Measurements from ENCODE around the gene ABCA7.
A peak's percentile ranks its signal among the peaks of the same experiment; 100 is the strongest.

ABCA7 gene

DNA sequence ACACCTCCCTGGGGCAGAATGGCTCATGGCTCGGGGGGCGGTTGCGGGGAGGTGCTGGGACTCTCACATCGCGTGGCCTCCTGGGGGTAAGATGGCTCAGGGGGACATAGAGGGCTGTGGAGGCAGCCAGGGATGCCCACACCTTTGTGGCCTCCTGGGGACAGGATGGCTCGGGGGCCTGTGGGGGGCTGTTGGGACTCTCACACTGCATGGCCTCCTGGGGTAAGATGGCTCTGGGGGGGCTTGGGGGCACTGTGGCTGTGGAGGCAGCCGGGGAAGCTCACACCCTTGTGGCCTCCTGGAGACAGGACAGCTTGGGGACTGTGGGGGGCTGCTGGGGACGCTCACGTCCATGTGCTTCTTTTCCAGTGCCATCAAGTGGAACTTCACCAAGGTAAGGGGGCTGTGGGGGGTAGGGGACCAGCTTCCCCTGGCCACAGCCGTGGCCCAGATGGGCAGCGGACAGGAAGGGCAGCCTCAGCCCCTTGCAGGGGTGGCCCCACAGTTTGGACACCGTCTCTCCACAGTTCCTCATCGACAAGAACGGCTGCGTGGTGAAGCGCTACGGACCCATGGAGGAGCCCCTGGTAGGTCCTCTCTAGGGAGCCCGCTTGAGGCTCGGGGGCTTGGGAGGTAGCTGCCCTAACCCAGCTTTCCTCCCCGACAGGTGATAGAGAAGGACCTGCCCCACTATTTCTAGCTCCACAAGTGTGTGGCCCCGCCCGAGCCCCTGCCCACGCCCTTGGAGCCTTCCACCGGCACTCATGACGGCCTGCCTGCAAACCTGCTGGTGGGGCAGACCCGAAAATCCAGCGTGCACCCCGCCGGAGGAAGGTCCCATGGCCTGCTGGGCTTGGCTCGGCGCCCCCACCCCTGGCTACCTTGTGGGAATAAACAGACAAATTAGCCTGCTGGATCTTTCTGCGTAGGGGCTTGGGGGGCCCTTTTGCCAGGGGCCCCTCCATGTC, 66.2 kb downstream of the ABCA7 start:
- no peaks in the 10 kb centered on the region for H3K9me3 Mint-ChIP-seq
- no peak overlapping the region for H3K27ac Mint-ChIP-seq
- peaks cover 17% of the 10 kb centered on the region for H3K4me1 Mint-ChIP-seq (ENCODE audit: low read depth)
- H3K4me3 Mint-ChIP-seq = peak overlapping the region; percentile 50
- H3K36me3 Mint-ChIP-seq (ENCODE audit: low read depth) = peaks cover 7% of the 10 kb centered on the region
- no peaks in the 10 kb centered on the region for H3K27me3 Mint-ChIP-seq (ENCODE audit: low read depth)

DNA sequence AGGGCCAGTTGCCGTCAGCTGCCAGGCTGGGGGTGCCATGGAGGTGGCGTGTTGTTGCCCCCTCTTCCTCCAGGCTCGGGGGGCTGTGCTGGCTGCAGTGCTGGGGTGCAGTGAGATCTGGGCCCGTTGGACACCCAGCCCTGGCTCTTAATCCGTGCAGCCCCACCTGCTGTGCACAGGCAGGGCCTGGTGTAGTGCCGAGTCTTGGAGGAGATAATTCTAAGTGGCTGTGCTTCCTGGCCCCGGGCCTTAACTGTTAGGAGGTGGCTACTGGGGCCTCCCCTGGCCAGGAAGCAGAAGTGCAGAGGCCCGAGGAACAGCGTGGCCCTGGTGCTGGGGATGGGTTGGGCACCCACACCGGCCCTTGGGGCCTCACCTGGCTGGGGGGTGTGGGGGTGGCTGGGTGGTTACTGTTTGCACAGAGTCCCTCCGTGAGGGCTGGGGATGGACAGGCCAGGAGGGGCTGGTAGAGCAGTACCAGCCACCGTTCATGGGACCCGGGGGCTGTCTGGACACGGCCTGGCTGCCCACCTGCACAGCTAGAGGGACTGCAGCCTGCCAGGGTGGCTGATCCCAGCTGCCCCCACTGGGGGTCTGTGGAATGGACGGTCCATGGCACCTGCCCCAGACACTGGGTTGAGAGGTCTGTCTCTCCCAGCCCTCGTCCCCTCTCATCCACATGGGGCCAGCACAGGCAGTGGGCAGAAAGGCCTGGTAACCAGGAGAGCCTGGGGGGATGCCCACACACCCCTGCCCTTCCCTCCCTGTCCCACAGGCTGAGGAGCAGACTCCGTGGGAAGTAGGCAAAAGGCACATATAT, 67.1 kb downstream of the ABCA7 start:
- Mint-ChIP-seq H3K4me3 (peak overlapping the region; percentile 37), H3K4me1 (ENCODE audit: low read depth) (peaks cover 9% of the 10 kb centered on the region), H3K9me3 (no peaks in the 10 kb centered on the region), H3K27me3 (ENCODE audit: low read depth) (no peaks in the 10 kb centered on the region), H3K36me3 (ENCODE audit: low read depth) (peaks cover 7% of the 10 kb centered on the region), H3K27ac (peak overlapping the region; percentile 41)

DNA sequence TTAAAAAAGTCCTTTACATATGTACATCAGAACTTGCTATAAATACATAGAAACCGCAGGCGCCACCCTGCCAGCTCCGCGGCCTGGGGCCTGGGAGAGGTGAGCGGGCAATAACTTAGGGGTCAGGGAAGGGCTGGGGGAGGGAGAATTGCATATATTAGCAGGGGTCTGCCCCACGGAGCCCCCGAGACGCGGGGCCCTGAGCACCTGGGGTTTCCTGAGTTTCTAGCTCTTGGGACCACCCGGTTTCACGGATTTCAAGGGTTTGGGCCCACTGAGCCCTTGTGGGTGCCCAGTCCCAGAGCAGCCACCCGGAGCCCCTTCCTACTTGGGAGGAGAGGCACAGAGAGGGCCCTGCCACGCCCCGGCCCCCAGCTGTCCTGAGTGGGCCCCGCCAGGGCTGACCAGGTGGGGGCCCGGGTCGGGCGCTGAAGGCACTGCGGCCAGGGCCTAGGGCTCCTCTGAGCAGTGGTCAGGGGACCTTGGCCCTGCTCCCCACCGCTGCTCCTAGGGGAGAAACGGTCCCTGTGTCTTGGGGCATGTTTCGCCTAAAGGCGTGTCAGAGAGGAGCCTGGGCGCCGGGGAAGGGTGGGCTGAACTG, 67.9 kb downstream of the ABCA7 start:
- H3K27me3 Mint-ChIP-seq (ENCODE audit: low read depth) = no peaks in the 10 kb centered on the region
- H3K36me3 Mint-ChIP-seq (ENCODE audit: low read depth) = peaks cover 8% of the 10 kb centered on the region
- H3K27ac Mint-ChIP-seq = no peak overlapping the region
- no peak overlapping the region for H3K4me3 Mint-ChIP-seq
- peaks cover 6% of the 10 kb centered on the region for H3K4me1 Mint-ChIP-seq (ENCODE audit: low read depth)
- no peaks in the 10 kb centered on the region for H3K9me3 Mint-ChIP-seq

- Mint-ChIP-seq H3K27me3 (ENCODE audit: low read depth) (no peaks in the 10 kb centered on the region), H3K4me1 (ENCODE audit: low read depth) (peaks cover 3% of the 10 kb centered on the region), H3K36me3 (ENCODE audit: low read depth) (peaks cover 8% of the 10 kb centered on the region), H3K4me3 (no peak overlapping the region), H3K27ac (no peak overlapping the region), H3K9me3 (no peaks in the 10 kb centered on the region)
These were observed 68.6 kb downstream of the ABCA7 start for GRCh38 chr19:1108291-1109031.

DNA sequence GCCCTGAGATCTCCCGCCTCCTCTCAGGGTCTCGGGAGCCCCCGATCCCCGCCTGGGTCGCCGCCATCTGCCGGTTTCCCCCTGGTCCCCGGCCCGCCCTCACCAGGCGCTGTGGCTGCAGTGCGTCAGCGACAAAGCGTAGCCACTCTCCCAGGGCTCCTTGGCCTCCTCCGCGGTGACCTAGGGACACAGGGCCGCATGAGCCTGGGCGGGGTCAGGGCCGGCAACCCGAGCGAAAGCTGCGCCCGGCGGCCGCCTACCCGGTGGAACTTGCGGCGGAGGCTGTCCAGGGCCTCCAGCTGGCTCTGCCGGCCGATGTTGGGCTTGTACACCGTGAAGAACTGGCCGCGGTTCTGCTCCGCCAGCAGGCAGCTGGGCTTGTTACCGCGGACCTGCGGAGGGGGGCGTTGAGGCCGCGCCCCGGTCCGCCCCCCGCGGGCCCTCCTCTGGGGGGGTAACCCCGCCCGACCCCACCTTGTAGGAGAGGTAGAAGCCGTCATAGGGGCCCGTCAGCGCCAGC, 69.2 kb downstream of the ABCA7 start:
- Mint-ChIP-seq H3K4me3 (no peak overlapping the region), H3K27ac (no peak overlapping the region), H3K9me3 (no peaks in the 10 kb centered on the region), H3K4me1 (ENCODE audit: low read depth) (peaks cover 2% of the 10 kb centered on the region), H3K27me3 (ENCODE audit: low read depth) (no peaks in the 10 kb centered on the region), H3K36me3 (ENCODE audit: low read depth) (peaks cover 8% of the 10 kb centered on the region)

- H3K4me1 Mint-ChIP-seq (ENCODE audit: low read depth) = peaks cover 2% of the 10 kb centered on the region
- H3K27ac Mint-ChIP-seq = no peak overlapping the region
- H3K27me3 Mint-ChIP-seq (ENCODE audit: low read depth) = no peaks in the 10 kb centered on the region
- no peaks in the 10 kb centered on the region for H3K9me3 Mint-ChIP-seq
- H3K36me3 Mint-ChIP-seq (ENCODE audit: low read depth) = peaks cover 8% of the 10 kb centered on the region
- H3K4me3 Mint-ChIP-seq = no peak overlapping the region
These were observed 70.1 kb downstream of the ABCA7 start for GRCh38 chr19:1109697-1110671.

- Mint-ChIP-seq H3K9me3 (no peaks in the 10 kb centered on the region), H3K27ac (no peak overlapping the region), H3K4me1 (ENCODE audit: low read depth) (peaks cover under 1% of the 10 kb centered on the region), H3K27me3 (ENCODE audit: low read depth) (no peaks in the 10 kb centered on the region), H3K4me3 (no peak overlapping the region), H3K36me3 (ENCODE audit: low read depth) (peaks cover 7% of the 10 kb centered on the region)
These were observed 71.1 kb downstream of the ABCA7 start for GRCh38 chr19:1110809-1111640.

GRCh38 chr19:1111641-1112267, 71.8 kb downstream of the ABCA7 start:
- no peak overlapping the region for H3K4me3 Mint-ChIP-seq
- H3K27ac Mint-ChIP-seq = no peak overlapping the region
- no peaks in the 10 kb centered on the region for H3K27me3 Mint-ChIP-seq (ENCODE audit: low read depth)
- H3K36me3 Mint-ChIP-seq (ENCODE audit: low read depth) = peaks cover 3% of the 10 kb centered on the region
- H3K9me3 Mint-ChIP-seq = no peaks in the 10 kb centered on the region
- no peaks in the 10 kb centered on the region for H3K4me1 Mint-ChIP-seq (ENCODE audit: low read depth)

- no peak overlapping the region for H3K27ac Mint-ChIP-seq
- H3K36me3 Mint-ChIP-seq (ENCODE audit: low read depth) = peaks cover 2% of the 10 kb centered on the region
- H3K9me3 Mint-ChIP-seq = no peaks in the 10 kb centered on the region
- H3K4me1 Mint-ChIP-seq (ENCODE audit: low read depth) = no peaks in the 10 kb centered on the region
- H3K27me3 Mint-ChIP-seq (ENCODE audit: low read depth) = no peaks in the 10 kb centered on the region
- H3K4me3 Mint-ChIP-seq = no peak overlapping the region
These were observed 72.5 kb downstream of the ABCA7 start for GRCh38 chr19:1112268-1113029.

DNA sequence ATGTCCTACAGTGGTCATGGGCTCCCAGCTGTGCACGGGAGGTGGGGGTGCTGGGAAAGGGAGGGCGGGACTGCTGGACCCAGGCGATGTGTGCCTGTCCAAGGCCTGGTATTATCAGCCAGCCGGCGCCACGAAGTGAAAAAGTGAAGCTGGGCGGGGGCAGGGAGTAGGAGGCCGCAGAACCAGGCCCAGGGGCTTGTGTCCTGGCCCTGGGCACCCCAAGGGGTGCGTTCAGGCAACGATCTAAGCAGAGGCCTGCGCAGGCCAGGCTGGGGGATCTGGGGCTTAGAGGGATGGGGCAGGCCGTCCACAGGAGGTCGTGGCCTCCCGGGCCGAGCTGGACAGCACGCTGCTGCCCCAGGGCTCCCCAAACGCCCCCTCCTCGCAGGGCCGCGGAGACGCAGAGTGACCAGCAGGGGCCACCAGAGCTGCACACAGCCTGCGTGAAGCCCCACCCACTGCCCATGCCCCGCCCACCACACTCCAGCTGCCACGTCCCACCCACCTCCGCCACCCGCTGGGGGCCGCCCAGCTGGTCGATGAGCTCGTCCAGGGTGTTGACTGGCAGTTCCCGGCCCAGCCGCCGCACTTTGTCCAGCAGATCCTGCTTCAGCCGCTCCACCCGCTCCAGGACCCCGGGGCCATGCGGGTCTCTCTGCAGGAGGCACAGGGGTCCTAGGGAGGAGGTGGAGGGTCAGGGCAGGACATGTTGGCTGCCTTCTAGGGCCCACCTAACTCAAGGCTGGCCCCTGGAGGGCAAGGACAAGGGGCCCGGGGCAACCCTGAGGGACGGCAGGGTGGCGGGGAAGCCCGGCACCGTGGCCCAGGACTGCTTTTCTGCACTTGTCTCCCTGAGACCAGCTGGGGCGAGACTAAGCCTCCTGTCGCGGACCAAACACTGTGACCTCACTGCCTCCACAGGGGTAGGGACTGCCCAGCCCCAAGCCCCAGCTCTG, 73.4 kb downstream of the ABCA7 start:
- no peak overlapping the region for H3K4me3 Mint-ChIP-seq

More for the DNA sequence above, 73.4 kb downstream of the ABCA7 start:
- no peaks in the 10 kb centered on the region for H3K9me3 Mint-ChIP-seq
- no peaks in the 10 kb centered on the region for H3K4me1 Mint-ChIP-seq (ENCODE audit: low read depth)
- no peak overlapping the region for H3K27ac Mint-ChIP-seq
- H3K36me3 Mint-ChIP-seq (ENCODE audit: low read depth) = peaks cover 4% of the 10 kb centered on the region
- no peaks in the 10 kb centered on the region for H3K27me3 Mint-ChIP-seq (ENCODE audit: low read depth)

Data from T-helper 1 cell treated with Interleukin-12 subunit alpha and Interleukin-12 subunit beta and Interleukin-4 antibody, amounts not matched to agents 30 μg/mL and 1 μg/mL, for 36 hours (primary cell).